ENCODE results near the gene RAD18. TPM values are rescaled to one million over a fixed set of nuclear protein-coding genes. Genes with fewer than 3 reads are reported as not detected.

RAD18 gene
- total RNA-seq, 1 donor from 2014 or later = 0.75 TPM

Other genes starting within 250 kb of the RAD18 start
- not detected for gene CAV3, start 229.7 kb downstream of the RAD18 start, total RNA-seq
- 150 TPM for gene OXTR, start 193.9 kb downstream of the RAD18 start, total RNA-seq